HG03159 (cell line): ENCODE measurements around the gene ZZZ3.
"Not testable (repeated sequence)": the region's sequence is repeated elsewhere in the genome, so short reads cannot be mapped to it uniquely, and the experiment has no call there.

Source experiments
- ATAC-seq: cut with Tn5 transposase; IDR thresholded peaks from one replicate; pipeline ENCODE4 v1.9.1; 2021; ENCODE audit warnings: mild to moderate bottlenecking, moderate library complexity; ENCODE audit not compliant: unreplicated experiment

Gene ZZZ3

GRCh38 chr1:77671836-77672235 is 10.6 kb downstream of the ZZZ3 start:
- ATAC-seq, result no peak

- no peak for ATAC-seq
Observed at GRCh38 chr1:77670330-77670729, 12.1 kb downstream of the ZZZ3 start.

GRCh38 chr1:77668924-77669449 is 13.5 kb downstream of the ZZZ3 start:
- ATAC-seq, result no peak

GRCh38 chr1:77664939-77665516 is 17.4 kb downstream of the ZZZ3 start:
- ATAC-seq, result no peak

- no peak for ATAC-seq
Observed at GRCh38 chr1:77661696-77662095, 20.8 kb downstream of the ZZZ3 start.

GRCh38 chr1:77659879-77660593 is 22.4 kb downstream of the ZZZ3 start:
- peak; percentile 53 for ATAC-seq

- ATAC-seq, result no peak
Observed at GRCh38 chr1:77658271-77658670, 24.2 kb downstream of the ZZZ3 start.

GRCh38 chr1:77655431-77655974 is 27.0 kb downstream of the ZZZ3 start:
- no peak for ATAC-seq

GRCh38 chr1:77652970-77653516 is 29.4 kb downstream of the ZZZ3 start:
- ATAC-seq, result no peak

GRCh38 chr1:77652268-77652667 is 30.2 kb downstream of the ZZZ3 start:
- no peak for ATAC-seq

GRCh38 chr1:77649127-77649526 is 33.3 kb downstream of the ZZZ3 start:
- ATAC-seq, result no peak

GRCh38 chr1:77646224-77646623 is 36.2 kb downstream of the ZZZ3 start:
- ATAC-seq, result not testable (repeated sequence)

- ATAC-seq, result no peak
Observed at GRCh38 chr1:77643456-77643855, 39.0 kb downstream of the ZZZ3 start.

GRCh38 chr1:77642941-77643340 is 39.5 kb downstream of the ZZZ3 start:
- no peak for ATAC-seq

- ATAC-seq, result no peak
Observed at GRCh38 chr1:77642196-77642595, 40.3 kb downstream of the ZZZ3 start.

- no peak for ATAC-seq
Observed at GRCh38 chr1:77639557-77640069, 42.8 kb downstream of the ZZZ3 start.

GRCh38 chr1:77639056-77639455 is 43.4 kb downstream of the ZZZ3 start:
- ATAC-seq, result no peak

GRCh38 chr1:77636864-77637263 is 45.6 kb downstream of the ZZZ3 start:
- ATAC-seq, result no peak
